Heart left ventricle (tissue), 16 donors: ENCODE measurements around the gene KDM2A. TPM values are rescaled to one million over a fixed set of nuclear protein-coding genes. Genes with fewer than 3 reads are reported as not detected.

Source experiments
- ATAC-seq, 4 donors: fragments of 200-7000 bp; cut with Tn5 transposase; one replicate each; pipeline ENCODE4 v1.9.1; 2020 to 2022; ENCODE audit warnings: moderate library complexity in 4 of 4, mild to moderate bottlenecking in 3 of 4, moderate number of reproducible peaks in 1 of 4
- DNase-seq, 5 donors: peaks; one replicate each; pipeline ENCODE4 v3.0.0-alpha.2; 2020
- H3K27ac ChIP-seq, 12 donors: fragments of 200-600 bp; sonication (generic) in 4 of 12; one replicate each; pipeline versions ENCODE4 v1.5.0 to v1.8.0; 2016 to 2022; ENCODE audit warnings: mild to moderate bottlenecking in 2 of 12
- H3K27me3 ChIP-seq, 9 donors: fragments of 200-600 bp; sonication (generic) in 2 of 9; one replicate each; pipeline versions ENCODE4 v1.5.1 to v1.8.0; 2016 to 2022; ENCODE audit warnings: mild to moderate bottlenecking in 3 of 9
- H3K36me3 ChIP-seq, 9 donors: fragments of 200-600 bp; sonication (generic) in 2 of 9; one replicate each; pipeline versions ENCODE4 v1.5.0 to v1.8.0; 2018 to 2022; ENCODE audit warnings: mild to moderate bottlenecking in 2 of 9
- H3K4me1 ChIP-seq, 12 donors: fragments of 200-600 bp; sonication (generic) in 4 of 12; one replicate each; pipeline versions ENCODE4 v1.5.0 to v1.8.0; 2016 to 2022; ENCODE audit warnings: mild to moderate bottlenecking in 3 of 12
- H3K4me3 ChIP-seq, 12 donors: fragments of 200-600 bp; sonication (generic) in 4 of 12; one replicate each; pipeline versions ENCODE4 v1.5.0 to v1.8.0; 2017 to 2022; ENCODE audit warnings: mild to moderate bottlenecking in 9 of 12, moderate library complexity in 4 of 12
- H3K9me3 ChIP-seq, 12 donors: fragments of 200-600 bp; sonication (generic) in 4 of 12; one replicate each; pipeline versions ENCODE4 v1.5.0 to v1.8.0; 2016 to 2022; ENCODE audit warnings: mild to moderate bottlenecking in 1 of 12
- POLR2A ChIP-seq, 2 donors: fragments of 450-650 bp; IDR thresholded peaks; one replicate each; pipeline ENCODE4 v1.6.1; 2017; ENCODE audit warnings: antibody characterized with exemption in 2 of 2, mild to moderate bottlenecking in 2 of 2, moderate library complexity in 2 of 2
- WGBS, 4 donors: extraction: QIAGEN DNeasy Blood & Tissue Kit in 2 of 4; methylation state at CpG; one replicate each; pipeline versions ENCODE4 v1.1.5 to v1.1.7; 2013 to 2018; 5-methylcytosine and 5-hydroxymethylcytosine counted together
- intact Hi-C, 10 donors: fragments of 100-400 bp; cut with DNase I; formaldehyde crosslinking; loops; one replicate each; pipeline versions ENCODE4 v1.11.1 to v1.14.2; 2022
- polyA plus RNA-seq, 2 donors: library from polyadenylated mRNA; stranded (reverse); fragments of 200-250 nt; gene quantifications; one replicate each; pipeline ENCODE4 v1.2.3, GENCODE V29; 2013
- total RNA-seq, 9 donors: library from RNA; depleted of rRNA in 2 of 9; stranded (reverse); fragments of >200 nt in 2 of 9; fragmentation: NEBNext Ultra II Directional in 3 of 9; extraction: Animal tissue kit (Norgen Biotek cat#: 25700) in 3 of 9; gene quantifications; one replicate each; pipeline versions ENCODE4 v1.1.0 to v1.2.4, GENCODE V29; 2016 to 2023
- TF ChIP-seq, protein P1 (sequence below), 12 donors: fragments of 200-600 bp; sonication (generic) in 4 of 12; IDR thresholded peaks; one replicate each; pipeline versions ENCODE4 v1.5.0 to v1.8.0; 2018 to 2022; ENCODE audit warnings: antibody characterized with exemption in 12 of 12, mild to moderate bottlenecking in 5 of 12
- donor health status: ischemic (EF 13 %, LVEDD 7.1; RV severe dilation, severe dysfunction).
- donor health status: healthy with polysubstance abuse.
- donor health status: DM: no; HTN: yes; CAD: no.
- donor health status: DM: no; HTN: no; CAD: no.
- donor health status: ischemic (EF 25% LVEDD 6.9; RV normal size, moderate dysfunction).
- donor health status: ischemic (EF 25% LVEDD 5.7; RV mildly dilated, moderate dysfunction).
- donor health status: healthy.
- donor health status: DM: yes; HTN: yes; CAD: no.
- donor health status: ischemic (EF 35%, LVEDD 5.7; RV mildly dilated, moderate dysfunction).
- donor health status: nonischemic (EF 11% LVEDD 7.7; RV severe dilation, severe dysfunction).
- donor health status: DM: yes; HTN: yes; CAD: no.
- donor health status: PGD.
- donor health status: ischemic (EF 29% LVEDD 5.4; RV normal size, mild dysfunction).
- donor health status: nonischemic (EF 23%, LVEDD 6.1; RV moderate dilation, normal function).

KDM2A gene
- total and polyA plus RNA-seq, 11 donors = 23.4 to 66.4 (median 37.3) TPM

DNA sequence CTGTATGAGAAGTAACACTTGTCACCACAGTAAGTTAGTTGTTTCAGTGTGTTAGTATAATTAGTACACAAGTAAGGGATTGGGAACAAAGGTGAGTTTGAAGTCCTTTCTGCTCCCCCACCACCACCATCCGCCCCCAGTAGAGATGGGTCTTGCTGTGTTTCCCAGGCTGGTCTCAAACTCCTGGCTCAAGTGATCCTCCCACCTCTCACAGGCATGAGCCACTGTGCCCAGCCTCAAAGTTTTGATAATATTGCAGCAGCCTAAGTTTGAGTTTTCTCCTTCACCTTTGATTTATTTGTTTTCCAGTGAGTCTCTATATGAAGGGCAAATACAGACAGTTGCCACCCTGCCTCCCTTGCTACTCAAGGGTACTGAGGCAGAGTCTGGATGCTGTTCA is 123.5 kb downstream of the KDM2A start:
- H3K4me1 ChIP-seq = peaks cover 7 to 59% (median 46%) of the 10 kb centered on the region in 12 donors
- H3K27me3 ChIP-seq = no peaks in the 10 kb centered on the region
- intact Hi-C loops = no loop called here
- TF ChIP-seq POLR2A (IDR thresholded peaks at IDR 0.05) = no peak
- TF ChIP-seq, protein P1, sequence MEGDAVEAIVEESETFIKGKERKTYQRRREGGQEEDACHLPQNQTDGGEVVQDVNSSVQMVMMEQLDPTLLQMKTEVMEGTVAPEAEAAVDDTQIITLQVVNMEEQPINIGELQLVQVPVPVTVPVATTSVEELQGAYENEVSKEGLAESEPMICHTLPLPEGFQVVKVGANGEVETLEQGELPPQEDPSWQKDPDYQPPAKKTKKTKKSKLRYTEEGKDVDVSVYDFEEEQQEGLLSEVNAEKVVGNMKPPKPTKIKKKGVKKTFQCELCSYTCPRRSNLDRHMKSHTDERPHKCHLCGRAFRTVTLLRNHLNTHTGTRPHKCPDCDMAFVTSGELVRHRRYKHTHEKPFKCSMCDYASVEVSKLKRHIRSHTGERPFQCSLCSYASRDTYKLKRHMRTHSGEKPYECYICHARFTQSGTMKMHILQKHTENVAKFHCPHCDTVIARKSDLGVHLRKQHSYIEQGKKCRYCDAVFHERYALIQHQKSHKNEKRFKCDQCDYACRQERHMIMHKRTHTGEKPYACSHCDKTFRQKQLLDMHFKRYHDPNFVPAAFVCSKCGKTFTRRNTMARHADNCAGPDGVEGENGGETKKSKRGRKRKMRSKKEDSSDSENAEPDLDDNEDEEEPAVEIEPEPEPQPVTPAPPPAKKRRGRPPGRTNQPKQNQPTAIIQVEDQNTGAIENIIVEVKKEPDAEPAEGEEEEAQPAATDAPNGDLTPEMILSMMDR (IDR thresholded peaks at IDR 0.05) = no peak
- 76 to 95% (median 80%) methylated on average over 1 of the region's 1 CpG for WGBS, 4 donors
- no peak for DNase-seq
- ATAC-seq = no peak
- H3K27ac ChIP-seq = peak overlapping the region in 2 of 12 donors; percentile 7 to 96
- H3K36me3 ChIP-seq = peaks cover 0 to 56% (median 50%) of the 10 kb centered on the region in 9 donors
- peak overlapping the region in 6 of 12 donors; percentile 65 to 95 (median 72) for H3K4me3 ChIP-seq
- H3K9me3 ChIP-seq = no peaks in the 10 kb centered on the region

DNA sequence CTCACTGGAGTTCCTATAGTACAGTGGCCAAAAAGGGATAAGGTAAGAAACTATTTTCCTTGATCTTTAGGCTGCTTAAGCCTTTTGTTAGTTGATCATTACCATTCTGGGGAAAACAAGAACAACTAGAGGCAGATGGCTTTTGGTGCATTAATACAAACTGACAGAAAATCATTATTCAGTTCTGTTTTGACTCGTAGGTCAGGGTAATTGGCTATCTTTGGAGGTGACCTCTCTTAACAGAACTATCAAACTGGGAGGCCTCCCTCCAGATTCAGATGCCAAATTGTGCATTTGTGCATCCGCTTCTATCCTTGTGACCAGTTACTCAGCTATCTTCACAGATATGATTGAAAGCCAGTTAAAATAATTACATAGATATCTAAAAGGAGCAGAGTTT is 124.0 kb downstream of the KDM2A start:
- no peak for DNase-seq
- Histone ChIP-seq H3K9me3 (no peaks in the 10 kb centered on the region), H3K27me3 (no peaks in the 10 kb centered on the region), H3K4me3 (no peak overlapping the region), H3K4me1 (peaks cover 7 to 62% (median 46%) of the 10 kb centered on the region in 12 donors), H3K27ac (peak overlapping the region in 1 of 12 donors; percentile 7), H3K36me3 (peaks cover 0 to 59% (median 54%) of the 10 kb centered on the region in 9 donors)
- no peak for ATAC-seq
- 53 to 65% (median 56%) methylated on average over 2 of the region's 2 CpGs for WGBS, 4 donors
- TF ChIP-seq, protein P1 (IDR thresholded peaks at IDR 0.05) = no peak
- no peak for TF ChIP-seq POLR2A (IDR thresholded peaks at IDR 0.05)
- intact Hi-C loops = no loop called here

DNA sequence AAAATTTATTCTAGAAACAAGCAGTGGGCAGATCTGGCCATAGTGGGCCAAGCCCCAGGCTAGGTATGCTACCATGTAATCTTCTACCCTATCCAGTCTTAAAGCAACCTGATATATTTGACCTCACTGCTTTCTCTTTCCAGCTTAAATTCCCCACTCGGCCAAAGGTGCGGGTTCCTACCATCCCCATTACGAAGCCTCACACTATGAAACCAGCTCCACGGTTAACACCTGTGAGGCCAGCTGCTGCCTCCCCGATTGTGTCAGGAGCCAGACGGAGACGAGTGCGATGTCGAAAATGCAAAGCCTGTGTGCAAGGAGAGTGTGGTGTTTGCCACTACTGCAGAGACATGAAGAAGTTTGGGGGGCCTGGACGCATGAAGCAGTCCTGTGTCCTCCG is 126.0 kb downstream of the KDM2A start:
- 93 to 96% (median 94%) methylated on average over 11 of the region's 11 CpGs for WGBS, 4 donors
- peaks cover 0 to 79% (median 74%) of the 10 kb centered on the region in 9 donors for H3K36me3 ChIP-seq
- no peak for DNase-seq
- no peak overlapping the region for H3K4me3 ChIP-seq
- intact Hi-C loops = no loop called here
- H3K9me3 ChIP-seq = no peaks in the 10 kb centered on the region
- ATAC-seq = no peak
- H3K27me3 ChIP-seq = no peaks in the 10 kb centered on the region
- H3K4me1 ChIP-seq = peaks cover 7 to 59% (median 40%) of the 10 kb centered on the region in 12 donors
- TF ChIP-seq POLR2A (IDR thresholded peaks at IDR 0.05) = no peak
- TF ChIP-seq, protein P1 (IDR thresholded peaks at IDR 0.05) = no peak
- no peak overlapping the region for H3K27ac ChIP-seq

DNA sequence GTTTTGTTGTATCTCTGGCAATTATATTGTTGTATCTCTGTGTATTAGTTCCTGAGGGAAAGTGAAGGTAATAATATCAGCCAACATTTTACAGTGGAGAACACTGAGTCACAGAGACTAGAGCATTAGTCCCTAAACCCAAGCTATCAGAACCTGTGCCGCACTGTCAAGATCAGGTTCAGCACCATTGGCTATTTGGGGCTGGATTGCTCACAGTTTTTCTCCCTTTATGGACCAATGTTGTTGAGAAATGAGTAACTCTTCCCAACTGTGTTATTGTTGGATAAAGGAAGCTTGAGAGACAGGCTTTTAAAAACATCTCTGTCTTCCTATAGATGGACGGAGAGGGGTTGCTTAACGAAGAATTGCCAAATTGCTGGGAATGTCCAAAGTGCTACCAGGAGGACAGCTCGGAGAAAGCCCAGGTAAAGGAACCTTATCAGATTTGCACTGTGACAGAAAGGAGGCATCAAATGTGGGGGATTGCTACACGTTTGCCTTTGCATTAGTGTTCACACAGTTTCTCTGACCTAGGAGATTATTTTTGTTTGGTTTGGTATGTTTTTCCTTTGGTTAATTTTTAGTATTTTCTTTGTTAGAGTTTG is 129.0 kb downstream of the KDM2A start:
- Histone ChIP-seq H3K36me3 (peaks cover 0 to 100% (median 99%) of the 10 kb centered on the region in 9 donors), H3K27ac (peak overlapping the region in 6 of 12 donors; percentile 36 to 64 (median 50)), H3K4me1 (peaks cover 0 to 44% (median 18%) of the 10 kb centered on the region in 12 donors), H3K4me3 (no peak overlapping the region), H3K9me3 (no peaks in the 10 kb centered on the region), H3K27me3 (no peaks in the 10 kb centered on the region)
- WGBS, 4 donors = 84 to 90% (median 86%) methylated on average over 5 of the region's 5 CpGs
- no peak for TF ChIP-seq POLR2A (IDR thresholded peaks at IDR 0.05)
- TF ChIP-seq, protein P1 (IDR thresholded peaks at IDR 0.05) = no peak
- ATAC-seq (no peak), DNase-seq (no peak)
- intact Hi-C loops = no loop called here
